Fibroblast of skin of right quadriceps (primary cell): Measurements from ENCODE around the gene WFIKKN1.

Experiments used
- DNase-seq: peaks from one replicate; pipeline ENCODE4 v3.0.0-alpha.2; 2013

Gene WFIKKN1

GRCh38 chr16:659618-660017, 28.8 kb downstream of the WFIKKN1 start:
- DNase-seq, result no peak

GRCh38 chr16:660132-660458, 29.3 kb downstream of the WFIKKN1 start:
- DNase-seq, result no peak

- peak; percentile 73 for DNase-seq
These were observed 29.8 kb downstream of the WFIKKN1 start for GRCh38 chr16:660459-661183.

- DNase-seq, result no peak
These were observed 30.5 kb downstream of the WFIKKN1 start for GRCh38 chr16:661184-661821.

GRCh38 chr16:662095-662494, 31.3 kb downstream of the WFIKKN1 start:
- DNase-seq, result no peak

- no peak for DNase-seq
These were observed 31.8 kb downstream of the WFIKKN1 start for GRCh38 chr16:662597-662996.

GRCh38 chr16:666572-666971, 35.8 kb downstream of the WFIKKN1 start:
- DNase-seq, result no peak

- DNase-seq, result no peak
These were observed 36.5 kb downstream of the WFIKKN1 start for GRCh38 chr16:667113-667779.

- DNase-seq, result peak; percentile 88
These were observed 37.2 kb downstream of the WFIKKN1 start, which contains the start of gene RHOT2 for GRCh38 chr16:667780-668518. Gene RHOT2 (plus strand): TSS chr16:668132. CDS start chr16:668200, 68 bp downstream.

- no peak for DNase-seq
These were observed 37.9 kb downstream of the WFIKKN1 start for GRCh38 chr16:668519-669171.

GRCh38 chr16:669666-670065, 38.9 kb downstream of the WFIKKN1 start:
- DNase-seq, result no peak

- no peak for DNase-seq
These were observed 39.9 kb downstream of the WFIKKN1 start for GRCh38 chr16:670485-671352.

- DNase-seq, result no peak
These were observed 40.8 kb downstream of the WFIKKN1 start for GRCh38 chr16:671353-672131.

GRCh38 chr16:672371-672770, 41.6 kb downstream of the WFIKKN1 start:
- no peak for DNase-seq

- no peak for DNase-seq
These were observed 42.1 kb downstream of the WFIKKN1 start for GRCh38 chr16:672851-673250.

- DNase-seq, result no peak
These were observed 42.7 kb downstream of the WFIKKN1 start for GRCh38 chr16:673399-673991.

- no peak for DNase-seq
These were observed 43.6 kb downstream of the WFIKKN1 start for GRCh38 chr16:674214-674881.

GRCh38 chr16:674968-675883, 44.4 kb downstream of the WFIKKN1 start, which contains the start of gene RHBDL1:
Gene RHBDL1 (plus strand): TSS chr16:675671. CDS start chr16:675791, 120 bp downstream.
- peak; percentile 37 for DNase-seq
